Measurements from ENCODE around the gene COPZ1.
"Not testable (repeated sequence)": the region's sequence is repeated elsewhere in the genome, so short reads cannot be mapped to it uniquely, and the experiment has no call there.

COPZ1 gene

DNA sequence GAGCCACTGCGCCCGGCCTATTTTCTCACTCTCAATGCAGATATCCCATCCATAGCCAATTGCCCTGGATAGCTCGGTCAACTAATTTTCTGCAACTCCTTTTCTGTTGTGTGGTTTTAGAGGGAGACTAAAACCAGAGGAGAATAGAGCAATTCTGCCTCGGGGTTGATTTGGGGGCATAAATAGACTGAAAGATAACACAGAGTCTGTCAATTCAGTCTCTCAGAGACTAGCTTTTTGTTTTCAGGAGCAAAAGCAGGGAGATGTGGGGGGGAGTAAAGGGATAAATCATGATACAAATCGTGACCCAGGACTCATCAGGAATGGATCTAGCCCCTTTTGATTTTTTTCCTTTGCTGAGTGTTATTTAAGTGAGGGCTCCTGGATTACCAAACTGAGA, 6.5 kb downstream of the COPZ1 start:
- no peak for DNase-seq (ENCODE audit: low spot score)

- DNase-seq (ENCODE audit: low spot score), result no peak
Measured at GRCh38 chr12:54333420-54334034, 8.6 kb downstream of the COPZ1 start.

DNA sequence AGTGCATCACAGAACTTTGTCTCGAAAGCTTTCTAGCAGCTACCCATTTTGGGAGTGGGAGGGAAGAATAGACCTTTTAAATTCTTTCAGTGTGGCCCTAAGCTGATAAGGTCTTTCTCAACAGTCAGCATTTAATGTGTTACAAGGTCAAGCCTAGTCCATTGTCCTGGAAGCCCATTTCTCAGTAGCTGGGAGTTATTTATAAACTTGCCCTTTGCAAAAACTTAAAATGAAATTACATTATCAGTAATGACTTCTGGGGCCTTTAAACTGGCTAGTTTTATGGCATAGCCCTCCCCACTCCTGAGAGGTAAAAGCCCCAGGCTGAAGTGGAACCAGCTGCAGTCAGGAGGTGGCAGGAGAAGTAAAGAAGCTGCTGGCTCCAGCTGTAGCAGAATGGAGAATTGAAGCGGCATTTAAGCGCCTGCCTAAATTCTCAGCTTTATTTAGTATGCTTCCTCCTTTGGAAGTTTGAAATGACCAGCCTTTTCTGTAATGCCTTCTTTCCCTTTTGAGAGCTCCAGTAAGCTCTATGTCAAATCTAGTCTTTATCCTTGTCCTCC, 12.4 kb downstream of the COPZ1 start:
- DNase-seq (ENCODE audit: low spot score), result no peak

GRCh38 chr12:54337854-54338650, 13.1 kb downstream of the COPZ1 start:
- DNase-seq (ENCODE audit: low spot score), result no peak

GRCh38 chr12:54338698-54339296, 13.9 kb downstream of the COPZ1 start:
- no peak for DNase-seq (ENCODE audit: low spot score)

GRCh38 chr12:54340846-54341245, 15.9 kb downstream of the COPZ1 start:
- DNase-seq (ENCODE audit: low spot score), result no peak

DNA sequence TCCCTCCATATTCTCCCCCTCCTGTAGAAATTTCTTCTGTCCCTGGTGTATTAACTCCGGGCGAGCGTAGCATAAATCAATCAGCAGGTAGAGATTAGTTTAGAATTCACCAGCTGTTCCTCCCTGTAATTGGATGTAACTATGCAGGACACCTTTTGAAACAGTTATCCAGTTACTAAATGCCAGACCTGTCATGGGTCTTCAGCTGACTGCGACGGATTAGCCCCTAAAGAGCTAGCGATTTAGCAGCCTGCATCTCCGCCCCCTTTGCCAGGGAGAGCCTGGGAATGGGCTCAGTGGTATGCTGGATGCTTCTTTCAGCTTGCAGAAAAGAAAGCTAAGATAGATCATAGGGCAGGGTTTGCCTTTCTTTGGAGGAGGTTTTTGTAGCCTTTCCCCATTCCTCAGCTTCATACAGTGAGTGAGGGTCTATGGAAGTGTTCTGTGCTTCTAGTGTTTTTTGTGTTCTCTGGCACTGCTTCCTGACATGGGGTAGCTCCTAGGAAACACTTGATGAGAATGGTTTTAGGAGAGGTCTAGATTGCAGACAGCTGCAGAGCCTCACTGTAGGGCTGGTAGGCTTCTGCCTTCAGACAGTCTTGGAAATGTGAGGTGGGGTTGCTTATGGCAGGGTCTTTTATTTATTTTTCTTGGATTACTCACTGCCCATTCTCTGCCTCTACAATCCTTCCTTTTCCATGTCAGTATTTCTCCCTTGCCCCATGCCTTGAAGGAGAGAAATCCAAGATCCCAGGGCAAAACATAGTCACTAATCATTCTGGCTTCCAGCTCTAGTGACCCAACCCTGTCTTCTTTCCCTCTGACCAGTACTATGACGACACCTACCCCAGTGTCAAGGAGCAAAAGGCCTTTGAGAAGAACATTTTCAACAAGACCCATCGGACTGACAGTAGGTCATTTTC, 16.7 kb downstream of the COPZ1 start:
- no peak for DNase-seq (ENCODE audit: low spot score)

DNA sequence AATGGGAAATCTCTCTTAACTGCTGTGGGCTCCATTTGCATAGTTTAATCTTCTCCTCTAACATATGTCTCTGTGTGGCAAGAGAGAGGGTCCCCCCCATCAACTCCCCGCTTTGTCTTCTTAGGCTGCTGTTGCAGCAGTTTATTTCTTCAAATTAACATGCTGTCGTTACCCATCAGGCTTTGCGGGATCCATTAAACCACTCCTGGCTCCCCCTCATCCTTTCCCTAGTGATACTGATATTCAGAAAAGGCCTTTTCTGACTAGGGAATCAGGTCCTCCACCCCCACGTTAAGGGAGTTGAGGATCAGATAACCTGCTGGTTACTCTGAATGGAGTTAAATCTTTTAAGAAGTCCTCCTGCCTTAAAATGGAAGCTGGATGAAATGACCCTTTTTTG, 24.1 kb downstream of the COPZ1 start:
- DNase-seq (ENCODE audit: low spot score), result no peak

DNA sequence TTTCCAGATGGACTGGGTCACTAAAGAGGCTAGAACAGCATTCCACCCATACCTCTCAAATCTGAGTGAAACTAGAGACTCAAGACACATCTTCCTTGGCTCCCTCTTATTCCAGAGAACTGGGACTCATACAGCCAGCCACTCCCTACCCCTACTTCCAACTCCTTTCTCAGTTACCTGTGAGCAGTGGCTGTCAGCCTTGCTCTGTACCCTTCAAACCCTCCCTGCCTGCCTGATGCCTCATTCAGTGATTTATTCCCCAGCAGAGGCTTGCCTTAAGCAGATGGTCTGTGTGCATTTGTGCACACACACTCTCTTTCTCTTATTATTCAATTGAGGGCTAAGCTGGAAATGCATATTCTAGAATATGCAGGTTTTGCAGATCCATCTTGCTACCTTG, 24.7 kb downstream of the COPZ1 start:
- no peak for DNase-seq (ENCODE audit: low spot score)

DNA sequence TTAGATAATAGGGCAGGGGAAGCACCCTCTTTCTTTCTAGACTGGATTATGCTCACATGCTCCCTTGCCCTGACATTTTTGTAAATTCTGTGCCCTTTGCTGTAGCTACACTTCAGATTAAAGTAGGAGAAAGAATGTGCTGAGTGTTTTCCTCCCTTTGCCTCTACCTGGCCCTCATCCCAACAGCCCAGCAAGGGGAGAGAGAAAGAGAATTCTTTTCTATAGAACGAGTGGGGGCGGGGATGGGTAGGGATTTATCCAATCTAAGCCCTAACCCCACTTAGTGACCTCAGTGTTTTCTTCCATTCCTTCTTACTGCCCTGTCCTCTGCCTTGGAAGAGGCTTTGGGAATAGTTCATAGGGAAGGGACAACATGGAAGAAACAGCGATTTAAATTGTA, 25.8 kb downstream of the COPZ1 start:
- DNase-seq (ENCODE audit: low spot score), result no peak

DNA sequence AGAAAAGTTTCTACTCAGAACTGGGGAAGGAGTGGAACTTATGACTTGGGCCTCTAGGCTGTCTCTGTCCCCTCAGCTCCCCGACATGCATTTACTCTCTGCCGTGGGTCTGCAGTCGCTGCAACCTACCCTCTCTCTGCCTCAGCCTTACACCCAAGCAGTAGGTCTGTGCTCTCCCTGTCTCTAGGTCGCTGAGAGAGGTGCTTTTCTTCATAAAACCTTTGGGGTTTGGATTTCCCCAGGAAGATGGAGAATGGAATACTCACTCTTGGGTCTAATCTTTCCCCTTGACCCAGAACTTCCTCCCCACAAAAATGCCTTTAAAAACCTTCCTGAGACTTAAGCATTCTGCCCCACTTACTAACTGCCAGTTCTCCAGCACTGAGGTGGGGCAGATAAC, 26.4 kb downstream of the COPZ1 start:
- DNase-seq (ENCODE audit: low spot score), result no peak

- DNase-seq (ENCODE audit: low spot score), result no peak
Measured at GRCh38 chr12:54352022-54352531, 27.1 kb downstream of the COPZ1 start.

GRCh38 chr12:54352891-54353874, 28.3 kb downstream of the COPZ1 start:
- no peak for DNase-seq (ENCODE audit: low spot score)

DNA sequence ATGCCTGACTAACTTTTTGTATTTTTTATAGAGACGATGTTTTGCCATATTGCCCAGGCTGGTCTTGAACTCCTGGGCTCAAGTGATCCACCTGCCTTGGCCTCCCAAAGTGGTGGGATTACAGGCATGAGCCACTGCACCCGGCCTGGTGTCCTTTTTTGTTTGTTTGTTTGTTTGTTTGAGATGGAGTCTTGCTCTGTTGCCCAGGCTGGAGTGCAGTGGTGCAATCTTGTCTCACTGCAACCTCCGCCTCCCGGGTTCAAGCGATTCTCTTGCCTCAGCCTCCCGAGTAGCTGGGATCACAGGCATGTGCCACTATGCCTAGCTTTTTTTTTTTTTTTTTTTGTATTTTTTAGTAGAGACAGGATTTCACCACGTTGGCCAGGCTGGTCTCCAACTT, 29.3 kb downstream of the COPZ1 start:
- DNase-seq (ENCODE audit: low spot score), result not testable (repeated sequence)

DNA sequence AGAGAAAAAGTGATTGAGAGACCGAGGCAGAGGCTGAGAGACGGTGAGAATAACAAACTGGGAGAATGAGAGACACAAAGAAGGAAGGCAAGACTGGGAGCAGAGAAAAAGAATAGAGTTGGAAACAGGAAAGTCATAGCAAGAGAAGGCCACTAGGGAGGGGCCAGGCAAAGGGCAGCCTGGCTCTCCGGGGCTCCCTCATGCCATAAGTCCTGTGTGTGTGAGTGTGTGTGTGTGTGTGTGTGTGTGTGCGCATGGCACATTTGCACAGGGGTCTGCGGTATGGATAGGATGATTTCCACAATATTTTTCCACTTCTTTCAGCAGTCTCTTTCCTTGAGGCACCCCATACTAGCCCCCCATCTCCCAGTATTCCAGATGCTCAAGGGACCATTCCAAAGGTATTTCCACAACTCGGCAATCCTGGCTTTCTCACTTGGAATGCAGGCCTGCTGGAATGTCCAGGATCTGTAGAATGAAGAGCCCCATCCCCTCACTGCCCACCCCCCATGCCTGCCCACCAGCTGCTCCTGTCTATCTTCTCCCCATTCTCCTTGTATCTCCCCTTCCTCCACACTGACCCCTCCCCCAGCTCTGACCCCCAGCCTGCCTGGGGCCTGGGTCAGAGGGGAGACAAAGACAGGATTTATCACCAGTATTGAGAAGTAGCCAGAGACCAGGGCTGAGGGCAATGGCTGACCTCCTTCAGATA, 30.3 kb downstream of the COPZ1 start:
- no peak for DNase-seq (ENCODE audit: low spot score)

DNA sequence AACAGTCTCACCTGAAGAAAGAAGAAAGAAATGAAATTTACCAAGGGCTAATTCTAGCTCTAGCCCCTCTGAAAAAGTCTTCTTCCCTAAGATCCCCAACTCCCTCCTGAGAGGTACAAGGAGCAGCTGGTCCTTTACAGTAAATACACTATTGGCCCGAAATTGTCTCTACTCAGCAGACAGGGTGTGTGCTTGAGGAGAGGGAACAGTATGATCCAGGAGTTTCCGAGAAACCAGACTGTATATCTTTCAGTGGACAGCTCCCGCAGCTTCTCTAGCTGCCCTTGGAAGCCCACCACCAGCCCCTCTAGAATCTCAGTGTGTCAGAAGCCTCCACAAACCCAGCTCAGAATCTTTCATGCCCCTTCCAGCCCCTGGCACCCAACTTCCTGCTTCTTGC, 31.3 kb downstream of the COPZ1 start:
- DNase-seq (ENCODE audit: low spot score), result no peak

DNA sequence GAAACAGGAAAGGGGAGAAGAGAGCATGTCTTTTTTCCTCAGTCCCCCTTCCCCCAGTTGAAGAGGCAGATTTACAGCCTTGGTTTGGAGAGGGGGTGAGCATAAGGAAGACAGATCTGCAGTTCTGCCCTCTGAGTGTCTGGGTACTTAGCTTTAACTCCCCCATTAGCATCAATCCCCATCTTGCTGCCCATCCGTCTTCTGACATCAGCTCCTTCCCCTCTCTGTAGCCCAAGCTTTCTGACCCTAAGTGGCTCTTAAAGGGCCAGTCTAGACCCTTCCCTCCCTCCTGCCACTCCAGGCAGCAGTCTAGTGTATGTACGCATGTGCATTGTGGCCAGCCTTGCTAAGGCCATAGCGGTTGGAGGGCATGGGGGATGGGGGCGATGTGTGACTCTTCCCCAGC, 32.0 kb downstream of the COPZ1 start:
- no peak for DNase-seq (ENCODE audit: low spot score)

GRCh38 chr12:54357506-54358190, 32.7 kb downstream of the COPZ1 start:
- no peak for DNase-seq (ENCODE audit: low spot score)
